LNCAP (cell line): ENCODE results near the gene EPB41L4B.

ENCODE experiments used
- TF ChIP-seq, protein P1 (sequence below): fragments of 450-650 bp; IDR thresholded peaks from 2 replicates; pipeline ENCODE4 v1.5.1; 2017; ENCODE audit warnings: mild to moderate bottlenecking

The EPB41L4B gene

DNA sequence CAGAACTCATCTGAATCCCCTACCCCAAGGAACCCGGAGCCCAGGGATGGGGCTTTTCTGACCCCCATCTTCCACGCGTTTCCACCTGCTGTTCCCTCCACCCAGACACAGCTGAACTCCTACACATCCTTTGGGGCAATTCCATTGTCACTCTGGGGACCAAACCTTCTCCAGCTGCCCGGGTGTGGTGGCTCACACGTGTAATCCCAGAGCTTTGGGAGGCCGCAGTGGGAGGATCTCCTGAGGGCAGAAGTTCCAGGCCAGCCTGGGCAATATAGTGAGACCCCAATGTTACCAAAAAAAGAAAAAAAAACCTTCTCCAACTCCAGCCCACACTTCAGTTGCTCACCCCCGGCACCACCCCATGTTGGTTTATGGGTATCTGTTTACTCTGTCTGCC is 8.1 kb downstream of the EPB41L4B start:
- TF ChIP-seq, protein P1, sequence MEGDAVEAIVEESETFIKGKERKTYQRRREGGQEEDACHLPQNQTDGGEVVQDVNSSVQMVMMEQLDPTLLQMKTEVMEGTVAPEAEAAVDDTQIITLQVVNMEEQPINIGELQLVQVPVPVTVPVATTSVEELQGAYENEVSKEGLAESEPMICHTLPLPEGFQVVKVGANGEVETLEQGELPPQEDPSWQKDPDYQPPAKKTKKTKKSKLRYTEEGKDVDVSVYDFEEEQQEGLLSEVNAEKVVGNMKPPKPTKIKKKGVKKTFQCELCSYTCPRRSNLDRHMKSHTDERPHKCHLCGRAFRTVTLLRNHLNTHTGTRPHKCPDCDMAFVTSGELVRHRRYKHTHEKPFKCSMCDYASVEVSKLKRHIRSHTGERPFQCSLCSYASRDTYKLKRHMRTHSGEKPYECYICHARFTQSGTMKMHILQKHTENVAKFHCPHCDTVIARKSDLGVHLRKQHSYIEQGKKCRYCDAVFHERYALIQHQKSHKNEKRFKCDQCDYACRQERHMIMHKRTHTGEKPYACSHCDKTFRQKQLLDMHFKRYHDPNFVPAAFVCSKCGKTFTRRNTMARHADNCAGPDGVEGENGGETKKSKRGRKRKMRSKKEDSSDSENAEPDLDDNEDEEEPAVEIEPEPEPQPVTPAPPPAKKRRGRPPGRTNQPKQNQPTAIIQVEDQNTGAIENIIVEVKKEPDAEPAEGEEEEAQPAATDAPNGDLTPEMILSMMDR: no peak

DNA sequence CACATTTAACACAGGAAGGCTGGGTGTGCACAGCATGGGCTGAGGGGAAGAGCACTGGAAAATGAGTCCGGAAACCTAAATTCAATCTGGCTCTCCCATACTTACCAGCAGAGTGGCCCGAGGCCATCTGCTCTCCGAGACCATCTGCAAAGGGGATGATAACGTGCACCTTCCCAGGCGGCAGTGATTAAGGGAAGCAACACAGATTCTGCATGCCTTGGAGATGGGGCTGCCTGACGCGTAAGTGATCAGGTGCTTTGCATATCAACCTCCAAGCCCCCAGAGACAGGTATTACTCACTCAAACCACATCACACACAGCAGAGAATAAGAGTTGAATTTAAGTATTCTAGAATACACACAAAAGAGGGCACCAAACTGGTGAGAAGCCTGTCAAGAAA is 9.1 kb downstream of the EPB41L4B start:
- TF ChIP-seq, protein P1: no peak

DNA sequence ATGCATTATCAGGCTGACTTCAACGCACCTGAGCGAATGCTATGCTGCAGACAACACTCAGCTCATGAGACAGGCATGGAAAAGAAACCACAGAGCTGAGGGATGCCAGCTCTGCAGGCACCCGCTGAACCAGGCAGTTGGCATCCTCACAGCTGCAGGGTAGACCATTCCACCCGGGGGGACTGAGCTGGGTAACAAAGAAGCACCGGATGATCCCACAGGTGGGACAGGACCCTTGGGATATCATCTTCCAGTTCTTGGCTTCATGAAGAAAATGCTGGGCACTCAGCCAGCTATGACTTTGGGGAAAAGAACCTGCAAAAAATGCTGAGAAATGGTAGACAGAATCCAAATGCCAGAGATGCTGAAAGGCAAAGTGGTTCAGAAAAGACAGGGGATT is 9.6 kb downstream of the EPB41L4B start:
- TF ChIP-seq, protein P1: no peak

DNA sequence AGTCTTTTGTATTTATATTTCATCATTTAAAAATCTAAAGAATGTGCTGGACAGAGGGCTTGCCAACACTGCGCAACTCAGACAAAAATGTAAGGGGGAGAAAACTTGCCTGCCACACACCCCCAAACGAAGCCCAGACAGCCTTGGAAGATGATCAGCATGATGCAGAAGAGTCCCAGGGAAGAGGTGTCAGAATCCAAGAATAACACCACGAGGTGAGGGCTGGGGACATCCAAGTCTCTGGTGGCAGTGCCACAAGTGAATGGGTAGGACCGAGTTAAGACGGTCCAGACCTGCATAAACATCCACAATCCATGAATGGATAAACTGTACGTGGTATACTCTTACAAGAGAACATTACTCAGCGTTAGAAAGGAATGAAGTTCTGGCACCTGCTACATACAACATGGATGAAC is 10.4 kb downstream of the EPB41L4B start:
- TF ChIP-seq, protein P1: no peak

DNA sequence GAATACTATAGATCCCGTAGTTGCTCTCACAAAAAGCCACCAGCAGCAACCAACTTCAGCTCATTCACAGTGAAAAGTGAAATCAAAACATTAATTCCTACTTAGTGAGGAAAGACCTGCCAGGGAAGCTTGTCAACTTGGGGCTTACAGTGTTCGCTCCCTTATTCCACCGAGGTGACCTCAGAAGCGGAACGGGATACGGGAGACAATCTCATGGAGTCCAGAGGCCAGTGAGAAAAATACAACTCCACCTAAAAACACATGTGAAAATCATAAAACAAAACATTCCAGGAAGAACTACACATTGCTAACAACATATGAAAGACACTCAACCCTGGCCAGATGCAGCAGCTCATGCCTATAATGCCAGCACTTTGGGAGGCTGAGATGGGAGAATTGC is 11.6 kb downstream of the EPB41L4B start:
- TF ChIP-seq, protein P1: no peak

DNA sequence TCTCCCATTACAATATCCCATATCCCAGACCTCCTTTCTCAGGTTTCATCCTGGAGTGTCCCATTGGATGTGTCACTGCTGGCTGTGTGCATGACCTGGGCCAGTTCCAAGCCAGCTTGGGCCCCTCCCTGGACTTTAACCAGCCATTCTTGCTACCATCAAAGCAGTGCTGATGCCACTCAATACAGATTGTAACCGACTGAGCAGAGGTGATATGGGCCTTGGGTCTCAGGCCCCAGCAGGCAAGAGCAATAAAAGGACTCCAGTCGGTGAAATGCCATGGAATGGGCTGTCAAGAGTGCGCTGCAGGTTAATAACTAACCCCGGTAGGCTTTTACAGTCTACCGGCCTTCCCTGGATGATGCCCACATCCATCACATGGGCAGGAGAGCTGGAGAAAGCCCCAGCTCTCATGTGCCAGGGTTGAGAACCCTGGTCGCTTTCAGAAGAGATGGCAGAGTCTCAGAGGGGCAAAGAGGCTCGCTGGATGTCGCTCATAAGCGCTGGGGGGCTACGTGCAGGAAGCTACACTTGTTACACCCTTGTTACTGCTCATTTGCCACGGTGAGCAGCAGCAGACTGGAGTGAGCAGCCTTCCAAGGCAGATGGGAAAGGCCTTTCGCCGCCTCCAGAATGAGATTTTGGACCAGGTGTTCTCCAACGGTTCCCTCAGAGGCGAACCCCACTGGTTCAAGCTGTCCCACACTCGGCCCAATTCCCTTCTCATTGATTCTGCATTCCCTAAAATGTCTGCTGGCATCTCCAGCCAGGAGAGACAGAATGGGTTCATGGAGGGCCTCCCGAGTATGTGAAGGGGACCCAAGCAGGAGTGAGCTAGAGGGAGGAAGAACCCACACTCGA is 13.2 kb downstream of the EPB41L4B start:
- TF ChIP-seq, protein P1: no peak

DNA sequence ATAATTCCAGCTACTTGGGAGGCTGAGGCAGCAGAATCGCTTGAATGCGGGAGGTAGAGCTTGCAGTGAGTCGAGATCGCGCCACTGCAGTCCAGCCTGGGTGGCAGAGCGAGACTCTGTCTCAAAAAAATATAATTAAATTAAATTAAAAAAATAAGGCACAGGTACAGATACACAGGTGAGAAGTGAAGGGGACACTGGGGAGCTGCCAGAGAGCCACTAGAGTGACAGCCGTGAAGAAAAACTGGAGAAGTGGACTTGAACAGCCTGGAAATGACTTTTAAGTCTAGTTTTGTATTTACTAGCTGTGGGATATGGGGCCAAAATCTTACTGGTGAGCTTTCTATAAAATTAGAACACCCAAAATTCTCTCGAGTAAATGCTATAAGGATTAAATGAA is 15.1 kb downstream of the EPB41L4B start:
- TF ChIP-seq, protein P1: no peak
